Liver (tissue), 3 donors: ENCODE measurements around the gene ZFP1.

Experiments
- EGR1 ChIP-seq, 2 donors: IDR thresholded peaks; 2 replicates each; pipeline ENCODE4 v1.6.1; 2016 to 2018; ENCODE audit warnings: antibody characterized with exemption in 2 of 2, low read depth in 2 of 2
- GABPA ChIP-seq, 2 donors: IDR thresholded peaks in 1 of 2; conservative IDR thresholded peaks in 1 of 2; 2 replicates each; pipeline ENCODE4 v1.6.1; 2016; ENCODE audit warnings: antibody characterized with exemption in 2 of 2, mild to moderate bottlenecking in 1 of 2, moderate library complexity in 1 of 2
- HNF4G ChIP-seq: IDR thresholded peaks from 2 replicates; pipeline ENCODE4 v1.6.1; 2016; ENCODE audit warnings: antibody characterized with exemption
- JUND ChIP-seq, 2 donors: IDR thresholded peaks; 2 replicates each; pipeline ENCODE4 v1.6.1; 2016; ENCODE audit warnings: antibody characterized with exemption in 2 of 2
- NR2F2 ChIP-seq: IDR thresholded peaks from 2 replicates; pipeline ENCODE4 v1.6.1; 2016; ENCODE audit warnings: antibody characterized with exemption
- RAD21 ChIP-seq, 2 donors: IDR thresholded peaks; 2 replicates each; pipeline ENCODE4 v1.6.1; 2016; ENCODE audit warnings: antibody characterized with exemption in 2 of 2, mild to moderate bottlenecking in 2 of 2
- SP1 ChIP-seq: IDR thresholded peaks from 2 replicates; pipeline ENCODE4 v1.6.1; 2018; ENCODE audit warnings: antibody characterized with exemption, mild to moderate bottlenecking
- YY1 ChIP-seq: IDR thresholded peaks from 2 replicates; pipeline ENCODE4 v1.6.1; 2016; ENCODE audit warnings: antibody characterized with exemption, mild to moderate bottlenecking
- TF ChIP-seq, protein P1 (sequence below): fragments of 150-350 bp; IDR thresholded peaks from 2 replicates; pipeline ENCODE4 v1.5.1; 2017; ENCODE audit warnings: improper control_type of control experiment, low read depth, low read length; ENCODE audit not compliant: missing input control
- TF ChIP-seq, protein P2 (sequence below): IDR thresholded peaks from 2 replicates; pipeline ENCODE4 v1.6.1; 2016; ENCODE audit warnings: antibody characterized with exemption
- donor health status: healthy.
- donor health status: healthy.

DNA sequence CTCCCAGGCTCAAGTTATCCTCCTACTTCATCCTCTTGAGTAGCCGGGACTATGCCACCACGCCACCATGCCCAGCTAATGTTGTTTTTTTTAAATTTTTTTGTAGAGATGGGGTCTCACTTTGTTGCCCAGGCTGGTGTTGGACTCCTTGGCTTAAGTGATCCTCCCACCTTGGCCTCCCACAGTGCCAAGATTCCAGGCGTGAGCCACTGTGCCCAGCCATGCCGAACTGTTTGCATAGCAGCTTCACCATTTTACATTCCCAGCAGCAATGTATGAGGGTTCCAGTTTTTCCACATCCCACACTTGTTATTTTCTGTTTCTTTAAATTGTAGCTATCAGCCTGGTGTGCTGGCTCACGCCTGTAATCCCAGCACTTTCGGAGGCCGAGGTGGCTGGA, 68.3 kb downstream of the ZFP1 start:
- TF ChIP-seq, protein P1, sequence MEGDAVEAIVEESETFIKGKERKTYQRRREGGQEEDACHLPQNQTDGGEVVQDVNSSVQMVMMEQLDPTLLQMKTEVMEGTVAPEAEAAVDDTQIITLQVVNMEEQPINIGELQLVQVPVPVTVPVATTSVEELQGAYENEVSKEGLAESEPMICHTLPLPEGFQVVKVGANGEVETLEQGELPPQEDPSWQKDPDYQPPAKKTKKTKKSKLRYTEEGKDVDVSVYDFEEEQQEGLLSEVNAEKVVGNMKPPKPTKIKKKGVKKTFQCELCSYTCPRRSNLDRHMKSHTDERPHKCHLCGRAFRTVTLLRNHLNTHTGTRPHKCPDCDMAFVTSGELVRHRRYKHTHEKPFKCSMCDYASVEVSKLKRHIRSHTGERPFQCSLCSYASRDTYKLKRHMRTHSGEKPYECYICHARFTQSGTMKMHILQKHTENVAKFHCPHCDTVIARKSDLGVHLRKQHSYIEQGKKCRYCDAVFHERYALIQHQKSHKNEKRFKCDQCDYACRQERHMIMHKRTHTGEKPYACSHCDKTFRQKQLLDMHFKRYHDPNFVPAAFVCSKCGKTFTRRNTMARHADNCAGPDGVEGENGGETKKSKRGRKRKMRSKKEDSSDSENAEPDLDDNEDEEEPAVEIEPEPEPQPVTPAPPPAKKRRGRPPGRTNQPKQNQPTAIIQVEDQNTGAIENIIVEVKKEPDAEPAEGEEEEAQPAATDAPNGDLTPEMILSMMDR, result no peak
- TF ChIP-seq RAD21 (IDR thresholded peaks at IDR 0.05), result no peak
- no peak for TF ChIP-seq HNF4G
- TF ChIP-seq YY1, result no peak
- no peak for TF ChIP-seq NR2F2
- no peak for TF ChIP-seq GABPA (IDR thresholded peaks at IDR 0.05 in 1 of 2, conservative IDR thresholded peaks at IDR 0.05 in 1 of 2)
- TF ChIP-seq EGR1 (IDR thresholded peaks at IDR 0.05; ENCODE audit: low read depth in 2 of 2), result no peak
- TF ChIP-seq JUND (IDR thresholded peaks at IDR 0.05), result no peak
- TF ChIP-seq SP1, result no peak
- TF ChIP-seq, protein P2, sequence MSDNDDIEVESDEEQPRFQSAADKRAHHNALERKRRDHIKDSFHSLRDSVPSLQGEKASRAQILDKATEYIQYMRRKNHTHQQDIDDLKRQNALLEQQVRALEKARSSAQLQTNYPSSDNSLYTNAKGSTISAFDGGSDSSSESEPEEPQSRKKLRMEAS, result no peak
